Natural killer cell (primary cell): ENCODE measurements around the gene EIF1. TPM values are rescaled to one million over a fixed set of nuclear protein-coding genes. Genes with fewer than 3 reads are reported as not detected.

ENCODE experiments used
- ATAC-seq, 3 donors: fragments of 150-1000 bp in 2 of 3; fragments of 200-7000 bp in 1 of 3; cut with Tn5 transposase; 1 replicate in 1 of 3; 2 replicates in 2 of 3; pipeline ENCODE4 v1.10.0; 2021; ENCODE audit warnings: mild to moderate bottlenecking in 2 of 3, moderate library complexity in 2 of 3
- DNase-seq, 2 donors: peaks; one replicate each; pipeline versions ENCODE4 v3.0.0 to v3.0.0-alpha.2; 2013 to 2021; ENCODE audit warnings: mixed read lengths in 1 of 2
- H3K27ac ChIP-seq: one replicate; pipeline ENCODE4 v1.5.1; 2013; ENCODE audit warnings: mild to moderate bottlenecking, low read length
- H3K27me3 ChIP-seq: one replicate; pipeline ENCODE4 v1.6.1; 2013; ENCODE audit warnings: low read length; ENCODE audit not compliant: control insufficient read depth, insufficient read depth
- H3K36me3 ChIP-seq: one replicate; pipeline ENCODE4 v1.6.1; 2013; ENCODE audit warnings: low read length; ENCODE audit not compliant: control insufficient read depth, insufficient read depth
- H3K4me1 ChIP-seq: one replicate; pipeline ENCODE4 v1.6.1; 2013; ENCODE audit warnings: low read length; ENCODE audit not compliant: control insufficient read depth, insufficient read depth
- H3K4me3 ChIP-seq: one replicate; pipeline ENCODE4 v1.5.1; 2013; ENCODE audit warnings: low read length
- H3K9me3 ChIP-seq: one replicate; pipeline ENCODE4 v1.6.1; 2013; ENCODE audit warnings: low read length; ENCODE audit not compliant: control insufficient read depth, insufficient read depth
- H3K27ac Mint-ChIP-seq, 2 donors: one replicate each; pipeline ENCODE4 v1.8.0; 2022; ENCODE audit warnings: mild to moderate bottlenecking in 2 of 2, mixed read lengths in 2 of 2, moderate library complexity in 1 of 2
- H3K27me3 Mint-ChIP-seq, 2 donors: one replicate each; pipeline ENCODE4 v1.8.0; 2022; ENCODE audit warnings: low read depth in 2 of 2, mixed read lengths in 2 of 2
- H3K36me3 Mint-ChIP-seq: one replicate; pipeline ENCODE4 v1.8.0; 2022; ENCODE audit warnings: mixed read lengths
- H3K4me1 Mint-ChIP-seq, 2 donors: one replicate each; pipeline ENCODE4 v1.8.0; 2022; ENCODE audit warnings: mixed read lengths in 2 of 2
- H3K4me3 Mint-ChIP-seq: one replicate; pipeline ENCODE4 v1.8.0; 2022; ENCODE audit warnings: mild to moderate bottlenecking, moderate library complexity, mixed read lengths
- H3K9me3 Mint-ChIP-seq, 2 donors: one replicate each; pipeline ENCODE4 v1.8.0; 2022; ENCODE audit warnings: mixed read lengths in 2 of 2
- WGBS: methylation state at CpG from one replicate; pipeline ENCODE4 v1.1.7; 2013; ENCODE audit warnings: missing lambda C conversion rate; ENCODE audit not compliant: insufficient coverage; 5-methylcytosine and 5-hydroxymethylcytosine counted together
- intact Hi-C: fragments of 100-400 bp; cut with micrococcal nuclease; formaldehyde crosslinking; loops from one replicate; pipeline ENCODE4 v1.14.2; 2022
- total RNA-seq, 4 donors: library from RNA; stranded (reverse); fragments of 120-200 nt in 1 of 4; gene quantifications; one replicate each; pipeline versions ENCODE4 v1.2.3 to v1.2.4, GENCODE V29; 2013 to 2022
- TF ChIP-seq, protein P1 (sequence below): fragments of 200-600 bp; IDR thresholded peaks from one replicate; pipeline ENCODE4 v1.8.0; 2022; ENCODE audit warnings: antibody characterized with exemption

The EIF1 gene
- total RNA-seq, 3 donors from 2014 or later (not counting 1 experiment from before 2014, with no cell fraction given): 2,034 to 2,368 (median 2,279) TPM

GRCh38 chr17:41656249-41657023, 32.2 kb upstream of the EIF1 start:
- Mint-ChIP-seq H3K27me3 (no peaks in the 10 kb centered on the region), H3K36me3 (no peaks in the 10 kb centered on the region), H3K4me3 (no peak overlapping the region), H3K9me3 (no peaks in the 10 kb centered on the region), H3K27ac (no peak overlapping the region), H3K4me1 (no peaks in the 10 kb centered on the region)
- no peak overlapping the region for H3K27ac ChIP-seq
- H3K4me1 ChIP-seq: no peaks in the 10 kb centered on the region
- ATAC-seq (no peak), DNase-seq (no peak)
- no peaks in the 10 kb centered on the region for H3K9me3 ChIP-seq
- TF ChIP-seq, protein P1, sequence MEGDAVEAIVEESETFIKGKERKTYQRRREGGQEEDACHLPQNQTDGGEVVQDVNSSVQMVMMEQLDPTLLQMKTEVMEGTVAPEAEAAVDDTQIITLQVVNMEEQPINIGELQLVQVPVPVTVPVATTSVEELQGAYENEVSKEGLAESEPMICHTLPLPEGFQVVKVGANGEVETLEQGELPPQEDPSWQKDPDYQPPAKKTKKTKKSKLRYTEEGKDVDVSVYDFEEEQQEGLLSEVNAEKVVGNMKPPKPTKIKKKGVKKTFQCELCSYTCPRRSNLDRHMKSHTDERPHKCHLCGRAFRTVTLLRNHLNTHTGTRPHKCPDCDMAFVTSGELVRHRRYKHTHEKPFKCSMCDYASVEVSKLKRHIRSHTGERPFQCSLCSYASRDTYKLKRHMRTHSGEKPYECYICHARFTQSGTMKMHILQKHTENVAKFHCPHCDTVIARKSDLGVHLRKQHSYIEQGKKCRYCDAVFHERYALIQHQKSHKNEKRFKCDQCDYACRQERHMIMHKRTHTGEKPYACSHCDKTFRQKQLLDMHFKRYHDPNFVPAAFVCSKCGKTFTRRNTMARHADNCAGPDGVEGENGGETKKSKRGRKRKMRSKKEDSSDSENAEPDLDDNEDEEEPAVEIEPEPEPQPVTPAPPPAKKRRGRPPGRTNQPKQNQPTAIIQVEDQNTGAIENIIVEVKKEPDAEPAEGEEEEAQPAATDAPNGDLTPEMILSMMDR: no peak
- H3K36me3 ChIP-seq: no peaks in the 10 kb centered on the region
- 91% methylated on average over 16 of the region's 16 CpGs for WGBS
- intact Hi-C loops: no loop called here
- H3K4me3 ChIP-seq: no peak overlapping the region
- no peaks in the 10 kb centered on the region for H3K27me3 ChIP-seq

DNA sequence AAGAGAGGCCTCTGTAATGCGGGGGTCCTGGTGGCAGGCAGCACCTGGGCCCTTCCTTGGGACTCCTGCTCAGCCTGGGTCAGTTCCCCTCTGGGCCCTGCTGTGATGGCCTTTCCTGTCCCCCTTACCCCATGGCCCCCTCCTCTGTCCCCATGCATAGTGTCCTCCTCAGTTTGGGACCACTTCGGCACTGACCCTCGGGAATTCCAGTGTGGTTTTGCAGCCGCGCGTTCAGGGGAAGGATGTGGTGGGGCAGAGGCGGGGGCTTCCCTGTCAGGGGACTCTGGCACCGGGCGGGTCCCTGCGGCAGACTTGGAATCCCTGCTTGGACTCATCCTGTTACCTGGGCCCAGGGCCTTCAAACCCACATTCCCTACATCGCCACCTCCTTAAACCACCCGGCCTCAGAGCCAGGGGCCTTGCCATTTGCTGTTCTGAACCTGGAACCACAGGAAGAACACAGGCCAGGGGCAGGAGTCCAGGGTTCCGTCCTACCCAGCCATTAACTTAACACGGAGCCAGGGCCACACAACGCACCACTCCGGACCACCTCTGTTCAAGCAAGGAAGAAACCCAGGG, 31.4 kb upstream of the EIF1 start:
- H3K4me3 ChIP-seq: no peak overlapping the region
- H3K9me3 Mint-ChIP-seq: no peaks in the 10 kb centered on the region
- no peaks in the 10 kb centered on the region for H3K36me3 ChIP-seq
- no peak for ATAC-seq
- H3K27ac Mint-ChIP-seq: no peak overlapping the region
- no peaks in the 10 kb centered on the region for H3K9me3 ChIP-seq
- TF ChIP-seq, protein P1: no peak
- H3K27ac ChIP-seq: no peak overlapping the region
- H3K27me3 Mint-ChIP-seq: no peaks in the 10 kb centered on the region
- no peak overlapping the region for H3K4me3 Mint-ChIP-seq
- H3K4me1 Mint-ChIP-seq: no peaks in the 10 kb centered on the region
- no peak for DNase-seq
- 42% methylated on average over 16 of the region's 16 CpGs for WGBS
- no peaks in the 10 kb centered on the region for H3K4me1 ChIP-seq
- no peaks in the 10 kb centered on the region for H3K36me3 Mint-ChIP-seq
- intact Hi-C loops: no loop called here
- no peaks in the 10 kb centered on the region for H3K27me3 ChIP-seq

DNA sequence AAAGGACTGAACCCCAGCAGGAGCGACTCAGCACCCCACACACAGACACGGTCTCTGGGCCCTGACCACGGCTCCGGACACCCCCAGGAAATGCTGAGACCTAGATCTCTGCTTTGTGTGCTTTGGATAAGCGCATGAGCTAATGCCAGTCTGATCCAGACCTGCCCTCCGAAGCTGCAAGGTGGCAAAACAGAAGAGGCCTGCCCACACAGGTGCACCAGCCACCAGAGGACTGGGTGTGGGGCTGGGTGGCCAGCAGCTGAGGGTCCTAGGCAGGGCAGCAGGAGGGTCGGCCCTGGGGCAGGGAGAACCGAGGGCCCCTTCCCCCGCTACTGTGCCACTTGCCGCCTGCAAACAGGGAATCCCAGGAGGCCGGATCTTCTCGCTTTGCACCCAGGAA, 30.7 kb upstream of the EIF1 start:
- Histone ChIP-seq H3K4me1 (no peaks in the 10 kb centered on the region), H3K27ac (no peak overlapping the region), H3K9me3 (no peaks in the 10 kb centered on the region), H3K27me3 (no peaks in the 10 kb centered on the region), H3K4me3 (no peak overlapping the region), H3K36me3 (no peaks in the 10 kb centered on the region)
- Mint-ChIP-seq H3K27ac (no peak overlapping the region), H3K4me3 (no peak overlapping the region), H3K4me1 (no peaks in the 10 kb centered on the region), H3K36me3 (no peaks in the 10 kb centered on the region), H3K9me3 (no peaks in the 10 kb centered on the region), H3K27me3 (no peaks in the 10 kb centered on the region)
- TF ChIP-seq, protein P1: no peak
- ATAC-seq: no peak
- 84% methylated on average over 12 of the region's 12 CpGs for WGBS
- intact Hi-C loops: no loop called here
- DNase-seq: no peak
